Osteoblast (primary cell): ENCODE results near the gene ALKBH1. TPM values are rescaled to one million over a fixed set of nuclear protein-coding genes. Genes with fewer than 3 reads are reported as not detected.

ENCODE experiments used
- DNase-seq: peaks from one replicate; pipeline ENCODE4 v3.0.0; 2011; ENCODE audit warnings: low spot score, mixed read lengths; ENCODE audit not compliant: insufficient read length; ENCODE audit errors: missing footprints
- H2AFZ ChIP-seq: 2 replicates; pipeline ENCODE4 v1.6.0; 2011; ENCODE audit warnings: mild to moderate bottlenecking, low read length
- H3K27ac ChIP-seq: 2 replicates; pipeline ENCODE4 v1.5.1; 2011; ENCODE audit warnings: mild to moderate bottlenecking, low read depth, low read length, moderate library complexity
- H3K27me3 ChIP-seq: 2 replicates; pipeline ENCODE4 v1.6.0; 2012; ENCODE audit warnings: mild to moderate bottlenecking, control low read depth, inconsistent platforms, low read length, moderate library complexity; ENCODE audit not compliant: insufficient read depth
- H3K36me3 ChIP-seq: 2 replicates; pipeline ENCODE4 v1.5.1; 2011; ENCODE audit warnings: mild to moderate bottlenecking, low read length, control low read depth, moderate library complexity; ENCODE audit not compliant: insufficient read depth
- H3K4me1 ChIP-seq: 2 replicates; pipeline ENCODE4 v1.5.1; 2011; ENCODE audit warnings: mild to moderate bottlenecking, low read length, control low read depth, moderate library complexity; ENCODE audit not compliant: insufficient read depth
- H3K4me2 ChIP-seq: 2 replicates; pipeline ENCODE4 v1.6.0; 2011; ENCODE audit warnings: mild to moderate bottlenecking, low read length; ENCODE audit not compliant: insufficient read depth
- H3K4me3 ChIP-seq: fragments of 200-600 bp; sonication (generic); 3 replicates; pipeline ENCODE4 v1.5.1; 2012; ENCODE audit warnings: mild to moderate bottlenecking, low read length, inconsistent platforms; ENCODE audit not compliant: insufficient read depth
- H3K79me2 ChIP-seq: 2 replicates; pipeline ENCODE4 v1.6.0; 2012; ENCODE audit warnings: mild to moderate bottlenecking, low read length, control low read depth, inconsistent platforms; ENCODE audit not compliant: insufficient read depth
- H3K9me3 ChIP-seq: 2 replicates; pipeline ENCODE4 v1.5.1; 2011; ENCODE audit warnings: low read depth, low read length, control low read depth
- H4K20me1 ChIP-seq: 2 replicates; pipeline ENCODE4 v1.6.0; 2012; ENCODE audit warnings: mild to moderate bottlenecking, low read length, control low read depth; ENCODE audit not compliant: insufficient read depth
- CTCF ChIP-seq: IDR thresholded peaks from 2 replicates; pipeline ENCODE4 v1.5.1; 2011; ENCODE audit warnings: mild to moderate bottlenecking, low read depth, low read length, moderate library complexity; ENCODE audit errors: extremely low read depth
- total RNA-seq: library from RNA; depleted of rRNA; stranded (reverse); fragments of >200 nt; gene quantifications from 2 replicates; pipeline ENCODE4 v1.2.3, GENCODE V29; 2012

The ALKBH1 gene
- total RNA-seq, 1 donor = 7.6 TPM

DNA sequence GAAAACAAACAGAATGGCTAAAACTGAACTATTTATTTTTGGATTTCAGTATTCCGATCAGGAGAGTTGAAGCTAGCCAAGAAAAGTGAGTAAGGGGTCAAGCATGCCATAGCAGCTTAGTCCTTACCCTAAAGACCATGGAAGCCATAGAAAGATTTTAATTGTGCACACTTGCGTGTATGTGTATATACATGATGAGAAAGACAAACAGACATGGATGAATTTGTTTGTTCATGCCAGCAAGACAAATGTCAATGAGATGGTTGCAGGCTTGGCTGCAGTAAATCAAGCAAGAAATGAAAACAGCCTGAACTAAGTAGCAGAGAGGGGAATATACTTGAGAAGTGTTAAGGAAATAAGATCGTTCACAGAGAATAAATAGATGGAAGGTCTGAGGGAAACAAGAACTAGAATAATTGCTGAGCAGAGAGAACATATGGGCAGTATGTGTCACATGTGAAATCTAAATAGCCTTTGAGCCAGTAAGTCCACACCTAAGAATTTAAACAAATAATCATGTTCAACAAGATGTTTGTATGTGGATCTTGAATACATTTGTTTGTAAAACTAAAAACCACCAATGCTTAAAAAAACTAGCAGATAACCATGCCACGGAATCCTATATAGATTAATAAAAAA is 38.4 kb upstream of the ALKBH1 start:
- no peaks in the 10 kb centered on the region for H3K9me3 ChIP-seq

GRCh38 chr14:77741438-77741837 is 33.6 kb upstream of the ALKBH1 start:
- DNase-seq = no peak
- H3K4me3 ChIP-seq = no peak overlapping the region
- peaks cover 25% of the 10 kb centered on the region for H4K20me1 ChIP-seq
- H2AFZ ChIP-seq = no peak overlapping the region
- peaks cover 15% of the 10 kb centered on the region for H3K36me3 ChIP-seq
- TF ChIP-seq CTCF = no peak
- peaks cover 4% of the 10 kb centered on the region for H3K4me1 ChIP-seq
- no peaks in the 10 kb centered on the region for H3K9me3 ChIP-seq
- H3K27me3 ChIP-seq = no peaks in the 10 kb centered on the region
- H3K4me2 ChIP-seq = no peak overlapping the region
- H3K27ac ChIP-seq = no peak overlapping the region
- peaks cover 44% of the 10 kb centered on the region for H3K79me2 ChIP-seq

More for the DNA sequence above, 38.4 kb upstream of the ALKBH1 start:
- peaks cover 25% of the 10 kb centered on the region for H3K36me3 ChIP-seq
- no peaks in the 10 kb centered on the region for H3K4me1 ChIP-seq
- peaks cover 36% of the 10 kb centered on the region for H3K79me2 ChIP-seq
- H3K27me3 ChIP-seq = no peaks in the 10 kb centered on the region
- TF ChIP-seq CTCF = no peak
- peaks cover 18% of the 10 kb centered on the region for H4K20me1 ChIP-seq
- no peak overlapping the region for H2AFZ ChIP-seq
- H3K4me3 ChIP-seq = no peak overlapping the region
- H3K27ac ChIP-seq = no peak overlapping the region
- no peak overlapping the region for H3K4me2 ChIP-seq
- peak; percentile 42 for DNase-seq

DNA sequence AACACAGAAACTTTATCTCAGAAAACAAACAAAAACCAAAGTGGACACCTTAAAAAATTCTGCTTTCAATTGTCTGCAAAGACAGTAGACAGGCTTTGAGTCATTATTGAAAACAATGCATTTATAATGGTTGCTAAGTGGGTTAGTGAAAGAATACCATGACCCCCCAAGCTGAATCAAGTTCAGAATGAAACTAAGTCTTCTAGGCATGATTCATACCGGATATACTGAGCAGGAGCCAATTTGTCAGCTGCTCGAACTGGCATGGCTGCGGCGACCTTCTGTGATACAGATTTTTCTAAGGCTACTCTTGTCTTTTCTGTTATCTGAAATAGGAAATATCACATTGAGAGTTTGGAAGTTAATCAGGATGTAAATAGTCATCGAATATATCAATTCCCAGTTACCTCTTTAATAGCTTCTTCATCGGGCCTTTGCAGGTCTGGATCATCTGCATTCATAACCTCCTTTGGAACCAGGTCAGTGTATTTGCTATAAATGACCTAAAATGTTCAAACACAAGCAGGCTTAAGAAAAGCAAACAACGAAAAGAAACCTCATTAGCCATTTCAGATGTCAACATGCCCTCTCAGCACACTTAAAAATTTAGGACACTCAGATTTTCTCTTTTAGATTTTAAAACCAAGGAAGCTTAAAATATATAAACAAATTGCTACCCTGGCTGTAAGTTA is 30.9 kb upstream of the ALKBH1 start:
- Histone ChIP-seq H3K79me2 (peaks cover 29% of the 10 kb centered on the region), H3K9me3 (no peaks in the 10 kb centered on the region), H3K4me2 (peak overlapping the region; percentile 40), H3K36me3 (peaks cover 39% of the 10 kb centered on the region), H3K4me1 (peaks cover 4% of the 10 kb centered on the region), H3K27ac (peak overlapping the region; percentile 59), H4K20me1 (peaks cover 12% of the 10 kb centered on the region), H3K27me3 (no peaks in the 10 kb centered on the region), H2AFZ (no peak overlapping the region), H3K4me3 (no peak overlapping the region)
- TF ChIP-seq CTCF = no peak
- DNase-seq = peak; percentile 90

DNA sequence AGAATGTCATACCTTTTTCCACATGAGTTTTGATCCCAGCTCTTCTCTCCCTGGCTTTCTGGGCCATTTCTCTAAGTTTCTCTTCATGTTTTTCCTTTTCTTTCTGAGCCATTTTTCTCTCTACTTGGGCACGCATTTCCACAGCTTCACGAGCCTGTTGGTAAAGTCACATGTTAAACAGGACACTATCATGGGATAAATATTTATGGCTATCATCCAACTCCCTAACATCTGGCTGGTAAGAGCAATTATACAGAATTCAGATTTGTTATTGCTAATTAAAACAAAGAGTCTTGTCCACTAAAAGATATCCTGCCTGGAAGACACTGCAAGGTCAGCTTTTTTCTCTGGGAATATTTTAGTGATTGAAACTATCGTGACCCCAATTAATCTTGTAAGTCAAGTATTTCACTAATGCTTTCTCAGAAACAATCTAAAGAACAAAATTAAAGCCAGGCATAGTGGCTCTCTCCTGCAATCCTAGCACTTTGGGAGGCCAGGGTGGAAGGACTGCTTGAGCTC is 23.2 kb upstream of the ALKBH1 start:
- no peaks in the 10 kb centered on the region for H3K27me3 ChIP-seq
- H3K36me3 ChIP-seq = peaks cover 90% of the 10 kb centered on the region
- H3K4me3 ChIP-seq = no peak overlapping the region
- DNase-seq = no peak
- H3K4me2 ChIP-seq = no peak overlapping the region
- H2AFZ ChIP-seq = no peak overlapping the region
- H3K9me3 ChIP-seq = no peaks in the 10 kb centered on the region
- H4K20me1 ChIP-seq = no peaks in the 10 kb centered on the region
- H3K4me1 ChIP-seq = no peaks in the 10 kb centered on the region
- no peak for TF ChIP-seq CTCF
- no peak overlapping the region for H3K27ac ChIP-seq
- H3K79me2 ChIP-seq = peaks cover 5% of the 10 kb centered on the region
